Mesendoderm (in vitro differentiated cells): ENCODE results near the gene CACNG5.

ENCODE experiments used
- DNase-seq: peaks from one replicate; pipeline ENCODE4 v3.0.0; 2013
- H2AK5ac ChIP-seq: 2 replicates; pipeline ENCODE4 v1.6.1; 2013; ENCODE audit warnings: low read length, inconsistent platforms
- H2BK120ac ChIP-seq: 2 replicates; pipeline ENCODE4 v1.6.1; 2013; ENCODE audit warnings: low read depth, mild to moderate bottlenecking, low read length, moderate library complexity, mixed read lengths
- H2BK15ac ChIP-seq: replicated peaks from 2 replicates; pipeline ENCODE4 v1.6.1; 2013; ENCODE audit warnings: low read depth, mild to moderate bottlenecking, moderate library complexity
- H2BK5ac ChIP-seq: 2 replicates; pipeline ENCODE4 v1.6.1; 2013; ENCODE audit warnings: low read length, inconsistent platforms
- H3K18ac ChIP-seq: 2 replicates; pipeline ENCODE4 v1.6.1; 2013; ENCODE audit warnings: mild to moderate bottlenecking, low read length, mixed read lengths
- H3K23ac ChIP-seq: one replicate; pipeline ENCODE4 v1.6.1; 2013; ENCODE audit warnings: low read length
- H3K27ac ChIP-seq: 2 replicates; pipeline ENCODE4 v1.5.1; 2013; ENCODE audit warnings: low read depth, mild to moderate bottlenecking, inconsistent platforms, low read length, moderate library complexity
- H3K27me3 ChIP-seq: 2 replicates; pipeline ENCODE4 v1.6.1; 2013; ENCODE audit warnings: low read length, control low read depth, mild to moderate bottlenecking, inconsistent platforms; ENCODE audit not compliant: insufficient read depth, poor library complexity
- H3K36me3 ChIP-seq: 2 replicates; pipeline ENCODE4 v1.6.1; 2013; ENCODE audit warnings: low read length, inconsistent platforms; ENCODE audit not compliant: control insufficient read depth, insufficient read depth
- H3K4ac ChIP-seq: one replicate; pipeline ENCODE4 v1.6.1; 2013; ENCODE audit warnings: low read depth, mild to moderate bottlenecking, low read length, moderate library complexity
- H3K4me1 ChIP-seq: 2 replicates; pipeline ENCODE4 v1.6.1; 2013; ENCODE audit warnings: low read depth, low read length, inconsistent platforms; ENCODE audit not compliant: control insufficient read depth
- H3K4me2 ChIP-seq: 2 replicates; pipeline ENCODE4 v1.6.1; 2013; ENCODE audit warnings: low read length
- H3K4me3 ChIP-seq: 2 replicates; pipeline ENCODE4 v1.5.1; 2013; ENCODE audit warnings: mild to moderate bottlenecking, low read length
- H3K56ac ChIP-seq: one replicate; pipeline ENCODE4 v1.6.1; 2013; ENCODE audit warnings: low read length
- H3K79me1 ChIP-seq: 2 replicates; pipeline ENCODE4 v1.6.1; 2013; ENCODE audit warnings: low read length, inconsistent platforms
- H3K79me2 ChIP-seq: 2 replicates; pipeline ENCODE4 v1.6.1; 2013; ENCODE audit warnings: mild to moderate bottlenecking, low read length; ENCODE audit not compliant: control insufficient read depth, insufficient read depth
- H3K9ac ChIP-seq: 2 replicates; pipeline ENCODE4 v1.6.1; 2013; ENCODE audit warnings: low read length, inconsistent platforms
- H4K5ac ChIP-seq: one replicate; pipeline ENCODE4 v1.6.1; 2013; ENCODE audit warnings: low read length
- H4K8ac ChIP-seq: one replicate; pipeline ENCODE4 v1.6.1; 2013; ENCODE audit warnings: low read depth, mild to moderate bottlenecking, control low read depth, low read length, moderate library complexity
- WGBS: extraction: QIAGEN DNeasy Blood & Tissue Kit; methylation state at CpG from one replicate; pipeline ENCODE4 v1.1.7; 2013; ENCODE audit warnings: low lambda C conversion rate, missing lambda C conversion rate; ENCODE audit not compliant: insufficient coverage; ENCODE audit errors: extremely low coverage; 5-methylcytosine and 5-hydroxymethylcytosine counted together

The CACNG5 gene

DNA sequence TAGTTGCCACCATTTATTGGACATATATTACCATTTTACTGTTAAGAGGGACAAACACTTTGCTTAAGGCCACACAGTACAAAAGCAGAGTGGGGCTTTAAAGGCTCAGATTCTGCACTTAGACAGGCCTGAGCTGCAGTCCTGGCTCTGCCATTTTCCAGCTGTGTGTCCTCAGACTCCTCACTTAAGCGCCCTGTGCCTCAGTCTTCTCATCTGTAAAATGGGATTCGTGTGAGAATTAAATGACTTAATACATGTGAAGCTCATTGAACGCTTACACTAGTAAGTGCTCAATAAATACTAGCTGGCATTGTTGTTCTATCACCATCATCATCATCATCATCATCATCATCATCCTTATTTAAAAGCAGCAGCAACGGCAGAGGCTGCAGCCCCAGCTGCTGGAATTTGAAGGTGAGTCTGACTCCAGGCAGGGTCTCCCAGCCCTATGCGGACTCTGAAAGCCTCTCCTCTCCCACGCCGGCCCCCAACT lies 445 bp upstream of the CACNG5 start:
- no peak overlapping the region for H3K27ac ChIP-seq
- H3K18ac ChIP-seq = no peak overlapping the region
- H3K79me1 ChIP-seq = no peaks in the 10 kb centered on the region
- no peaks in the 10 kb centered on the region for H3K79me2 ChIP-seq
- no CpG with 5 or more reads among the region's 7 CpGs for whole genome bisulfite sequencing
- H3K4ac ChIP-seq = no peak overlapping the region
- peaks cover 4% of the 10 kb centered on the region for H3K4me1 ChIP-seq
- no peak for DNase-seq
- H4K5ac ChIP-seq = no peak overlapping the region
- no peak overlapping the region for H3K9ac ChIP-seq
- no peak overlapping the region for H2BK120ac ChIP-seq
- no peak overlapping the region for H3K4me3 ChIP-seq
- no peaks in the 10 kb centered on the region for H3K27me3 ChIP-seq
- H2BK5ac ChIP-seq = no peak overlapping the region
- no peaks in the 10 kb centered on the region for H3K36me3 ChIP-seq
- H4K8ac ChIP-seq = no peak overlapping the region
- H3K56ac ChIP-seq = no peak overlapping the region
- no peak overlapping the region for H3K23ac ChIP-seq
- peak overlapping the region; percentile 5 for H3K4me2 ChIP-seq
- H2AK5ac ChIP-seq = no peak overlapping the region
- H2BK15ac ChIP-seq = no peak overlapping the region

GRCh38 chr17:66835476-66835875 lies 559 bp downstream of the CACNG5 start:
- no peak overlapping the region for H2BK15ac ChIP-seq
- H2BK5ac ChIP-seq = no peak overlapping the region
- H2BK120ac ChIP-seq = no peak overlapping the region
- H3K79me1 ChIP-seq = no peaks in the 10 kb centered on the region
- no peaks in the 10 kb centered on the region for H3K27me3 ChIP-seq
- no peak overlapping the region for H4K5ac ChIP-seq
- H3K9ac ChIP-seq = peak overlapping the region; percentile 50
- H3K4ac ChIP-seq = no peak overlapping the region
- no peaks in the 10 kb centered on the region for H3K36me3 ChIP-seq
- no peak overlapping the region for H4K8ac ChIP-seq
- H3K23ac ChIP-seq = no peak overlapping the region
- H3K4me1 ChIP-seq = no peaks in the 10 kb centered on the region
- no peak overlapping the region for H3K4me3 ChIP-seq
- whole genome bisulfite sequencing = no CpG with 5 or more reads among the region's 16 CpGs
- H3K4me2 ChIP-seq = peak overlapping the region; percentile 35
- DNase-seq = no peak
- H3K56ac ChIP-seq = peak overlapping the region; percentile 65
- no peaks in the 10 kb centered on the region for H3K79me2 ChIP-seq
- no peak overlapping the region for H3K18ac ChIP-seq
- no peak overlapping the region for H3K27ac ChIP-seq
- H2AK5ac ChIP-seq = no peak overlapping the region

DNA sequence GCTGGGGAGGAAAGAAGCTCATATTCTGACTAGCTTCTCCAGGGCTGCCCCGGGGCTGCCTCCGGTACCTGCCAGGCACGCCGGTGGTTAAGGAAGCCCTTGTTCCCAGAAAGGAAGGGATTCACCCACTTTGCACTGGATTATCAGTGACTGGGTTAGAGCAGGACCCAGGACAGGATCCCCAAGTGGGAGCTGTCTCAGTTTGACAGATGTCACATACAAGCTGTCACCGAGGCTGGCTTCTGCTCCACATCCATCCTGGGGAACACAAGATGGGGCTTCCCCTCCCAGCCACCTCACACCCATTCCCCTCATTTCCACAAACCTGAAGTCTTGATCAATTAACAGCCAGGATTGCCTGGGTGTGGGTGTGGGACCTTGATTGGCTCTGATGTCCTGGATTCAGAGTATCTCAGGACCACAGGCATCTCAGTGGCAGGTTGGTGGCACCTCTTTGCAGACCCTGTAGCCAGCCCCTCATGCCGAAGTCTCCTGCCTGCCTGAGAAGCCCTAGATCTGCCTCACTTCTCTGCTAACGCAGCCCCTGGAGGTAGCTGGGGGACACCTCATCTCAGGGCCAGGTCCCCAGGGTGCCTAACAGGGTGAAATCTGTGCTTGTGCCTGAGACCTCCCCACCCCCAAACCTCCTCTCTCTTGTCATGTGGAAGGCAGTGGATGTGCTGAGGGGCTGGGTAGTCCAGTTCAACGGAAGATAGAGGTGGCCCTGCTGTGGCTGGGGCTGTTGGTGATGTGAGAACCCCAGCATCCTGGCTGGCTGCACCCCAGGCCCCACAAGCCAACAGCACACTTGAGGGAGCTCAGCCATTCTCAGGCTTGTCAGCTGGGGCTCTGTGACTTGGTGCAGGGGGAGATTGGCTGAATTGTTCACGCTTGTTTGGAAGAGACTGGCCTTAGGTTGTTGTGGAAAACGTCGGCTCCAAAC lies 1.4 kb downstream of the CACNG5 start:
- no peak overlapping the region for H3K4ac ChIP-seq
- DNase-seq = no peak
- no peaks in the 10 kb centered on the region for H3K36me3 ChIP-seq
- H3K79me2 ChIP-seq = no peaks in the 10 kb centered on the region
- no peak overlapping the region for H2AK5ac ChIP-seq
- no peak overlapping the region for H2BK15ac ChIP-seq
- H4K5ac ChIP-seq = no peak overlapping the region
- no peak overlapping the region for H3K18ac ChIP-seq
- H3K9ac ChIP-seq = no peak overlapping the region
- no CpG with 5 or more reads among the region's 11 CpGs for WGBS
- H2BK120ac ChIP-seq = no peak overlapping the region
- no peaks in the 10 kb centered on the region for H3K79me1 ChIP-seq
- H3K4me1 ChIP-seq = no peaks in the 10 kb centered on the region
- H3K56ac ChIP-seq = no peak overlapping the region
- no peak overlapping the region for H2BK5ac ChIP-seq
- H3K27me3 ChIP-seq = no peaks in the 10 kb centered on the region
- no peak overlapping the region for H3K4me2 ChIP-seq
- no peak overlapping the region for H3K4me3 ChIP-seq
- H3K27ac ChIP-seq = no peak overlapping the region
- no peak overlapping the region for H4K8ac ChIP-seq
- no peak overlapping the region for H3K23ac ChIP-seq

DNA sequence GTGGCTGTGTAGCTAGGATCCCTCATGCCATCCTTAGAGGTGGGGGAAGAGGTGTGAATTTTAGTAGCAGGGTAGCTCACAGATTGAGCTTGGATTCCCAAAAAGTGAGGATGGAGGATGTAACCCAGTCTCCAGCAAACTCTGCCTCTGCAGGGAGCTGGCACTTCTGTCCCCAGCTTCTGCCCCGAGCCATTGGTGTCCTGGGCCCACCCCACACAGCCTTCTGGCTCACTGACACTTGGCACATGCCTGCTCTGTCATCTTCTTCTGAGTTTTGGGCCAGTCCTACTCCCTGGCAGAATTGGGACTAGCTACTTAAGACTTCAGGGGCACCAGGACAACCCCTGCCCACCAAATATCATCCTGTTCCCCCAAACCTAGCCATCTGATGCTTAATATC lies 2.3 kb downstream of the CACNG5 start:
- Histone ChIP-seq H3K4me1 (no peaks in the 10 kb centered on the region), H3K4ac (no peak overlapping the region), H3K9ac (no peak overlapping the region), H3K18ac (no peak overlapping the region), H4K5ac (no peak overlapping the region), H4K8ac (no peak overlapping the region), H3K56ac (no peak overlapping the region), H3K79me1 (no peaks in the 10 kb centered on the region), H2AK5ac (no peak overlapping the region), H3K27ac (no peak overlapping the region), H3K36me3 (no peaks in the 10 kb centered on the region), H3K23ac (peak overlapping the region; percentile 24), H2BK5ac (no peak overlapping the region), H3K79me2 (no peaks in the 10 kb centered on the region), H3K4me2 (no peak overlapping the region), H3K4me3 (no peak overlapping the region), H3K27me3 (no peaks in the 10 kb centered on the region), H2BK120ac (no peak overlapping the region), H2BK15ac (no peak overlapping the region)
- no peak for DNase-seq
- WGBS = no CpG with 5 or more reads among the region's 1 CpG

GRCh38 chr17:66837885-66838665 lies 3.2 kb downstream of the CACNG5 start:
- no peak overlapping the region for H3K23ac ChIP-seq
- H4K8ac ChIP-seq = no peak overlapping the region
- H2BK5ac ChIP-seq = no peak overlapping the region
- DNase-seq = no peak
- no peak overlapping the region for H2BK120ac ChIP-seq
- peak overlapping the region; percentile 25 for H3K56ac ChIP-seq
- no peak overlapping the region for H2BK15ac ChIP-seq
- no peak overlapping the region for H3K18ac ChIP-seq
- no peak overlapping the region for H3K9ac ChIP-seq
- no peaks in the 10 kb centered on the region for H3K79me1 ChIP-seq
- H3K4me1 ChIP-seq = no peaks in the 10 kb centered on the region
- H2AK5ac ChIP-seq = no peak overlapping the region
- WGBS = no CpG with 5 or more reads among the region's 11 CpGs
- no peak overlapping the region for H3K4me2 ChIP-seq
- no peaks in the 10 kb centered on the region for H3K27me3 ChIP-seq
- H3K4me3 ChIP-seq = no peak overlapping the region
- no peaks in the 10 kb centered on the region for H3K36me3 ChIP-seq
- no peak overlapping the region for H3K4ac ChIP-seq
- no peak overlapping the region for H4K5ac ChIP-seq
- H3K27ac ChIP-seq = no peak overlapping the region
- H3K79me2 ChIP-seq = no peaks in the 10 kb centered on the region
